ENCODE results near the gene NRXN2.

Gene NRXN2

GRCh38 chr11:64758330-64759079 lies 35.5 kb upstream of the NRXN2 start:
- no peak for DNase-seq

- DNase-seq = no peak
Measured at GRCh38 chr11:64757549-64758329, 34.7 kb upstream of the NRXN2 start.

GRCh38 chr11:64755681-64756361 lies 32.8 kb upstream of the NRXN2 start:
- no peak for DNase-seq

- no peak for DNase-seq
Measured at GRCh38 chr11:64754919-64755662, 32.1 kb upstream of the NRXN2 start.

- DNase-seq = no peak
Measured at GRCh38 chr11:64754124-64754918, 31.3 kb upstream of the NRXN2 start.

GRCh38 chr11:64753380-64754123 lies 30.6 kb upstream of the NRXN2 start:
- DNase-seq = no peak

GRCh38 chr11:64753019-64753379 lies 30.0 kb upstream of the NRXN2 start:
- no peak for DNase-seq

GRCh38 chr11:64752175-64752970 lies 29.4 kb upstream of the NRXN2 start:
- no peak for DNase-seq

GRCh38 chr11:64751580-64751979 lies 28.6 kb upstream of the NRXN2 start:
- no peak for DNase-seq

GRCh38 chr11:64751136-64751535 lies 28.1 kb upstream of the NRXN2 start:
- DNase-seq = no peak

GRCh38 chr11:64750361-64751054 lies 27.5 kb upstream of the NRXN2 start:
- no peak for DNase-seq

- DNase-seq = peak; percentile 3
Measured at GRCh38 chr11:64747961-64748665, 25.1 kb upstream of the NRXN2 start.

- no peak for DNase-seq
Measured at GRCh38 chr11:64746486-64746885, 23.5 kb upstream of the NRXN2 start.

- peak; percentile 86 for DNase-seq
Measured at GRCh38 chr11:64745521-64746328, 22.7 kb upstream of the NRXN2 start.

- DNase-seq = peak; percentile 92
Measured at GRCh38 chr11:64745189-64745520, 22.2 kb upstream of the NRXN2 start.

GRCh38 chr11:64744544-64745188 lies 21.7 kb upstream of the NRXN2 start:
- peak; percentile 50 for DNase-seq

- DNase-seq = peak; percentile 92
Measured at GRCh38 chr11:64743591-64744543, 20.9 kb upstream of the NRXN2 start, which contains the start of gene RASGRP2. Gene RASGRP2 (minus strand): TSS chr11:64744142. CDS start chr11:64742866, 1,276 bp downstream.
